Measurements from ENCODE around the gene HCFC1.
A peak's percentile ranks its signal among the peaks of the same experiment; 100 is the strongest.

The HCFC1 gene

GRCh38 chrX:153924149-153924861 lies 47.3 kb downstream of the HCFC1 start:
- Histone ChIP-seq H3K4me3 (ENCODE audit: low read length) (peak overlapping the region; percentile 98), H3K27me3 (ENCODE audit: control insufficient read depth, low read length) (no peaks in the 10 kb centered on the region), H3F3A (ENCODE audit: control insufficient read depth, insufficient read depth) (peaks cover 9% of the 10 kb centered on the region; the same call in 1 of the 2 replicates), H3K9me3 (ENCODE audit: control insufficient read depth, insufficient read depth, low read length) (no peaks in the 10 kb centered on the region), H3K4me2 (ENCODE audit: low read length) (peak overlapping the region; percentile 98), H3K4me1 (ENCODE audit: control insufficient read depth, low read length) (peaks cover 42% of the 10 kb centered on the region), H3K9me2 (replicated peaks; ENCODE audit: control insufficient read depth, low read length) (no peaks in the 10 kb centered on the region), H3K36me3 (ENCODE audit: control insufficient read depth, low read length) (peaks cover 37% of the 10 kb centered on the region), H4K20me1 (ENCODE audit: control insufficient read depth, insufficient read depth, low read depth, low read length) (no peaks in the 10 kb centered on the region), H3K27ac (ENCODE audit: low read depth, low read length) (peak overlapping the region; percentile 100), H3K79me2 (ENCODE audit: control insufficient read depth, low read length) (peaks cover 40% of the 10 kb centered on the region)
- TF ChIP-seq, protein P1, sequence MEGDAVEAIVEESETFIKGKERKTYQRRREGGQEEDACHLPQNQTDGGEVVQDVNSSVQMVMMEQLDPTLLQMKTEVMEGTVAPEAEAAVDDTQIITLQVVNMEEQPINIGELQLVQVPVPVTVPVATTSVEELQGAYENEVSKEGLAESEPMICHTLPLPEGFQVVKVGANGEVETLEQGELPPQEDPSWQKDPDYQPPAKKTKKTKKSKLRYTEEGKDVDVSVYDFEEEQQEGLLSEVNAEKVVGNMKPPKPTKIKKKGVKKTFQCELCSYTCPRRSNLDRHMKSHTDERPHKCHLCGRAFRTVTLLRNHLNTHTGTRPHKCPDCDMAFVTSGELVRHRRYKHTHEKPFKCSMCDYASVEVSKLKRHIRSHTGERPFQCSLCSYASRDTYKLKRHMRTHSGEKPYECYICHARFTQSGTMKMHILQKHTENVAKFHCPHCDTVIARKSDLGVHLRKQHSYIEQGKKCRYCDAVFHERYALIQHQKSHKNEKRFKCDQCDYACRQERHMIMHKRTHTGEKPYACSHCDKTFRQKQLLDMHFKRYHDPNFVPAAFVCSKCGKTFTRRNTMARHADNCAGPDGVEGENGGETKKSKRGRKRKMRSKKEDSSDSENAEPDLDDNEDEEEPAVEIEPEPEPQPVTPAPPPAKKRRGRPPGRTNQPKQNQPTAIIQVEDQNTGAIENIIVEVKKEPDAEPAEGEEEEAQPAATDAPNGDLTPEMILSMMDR (IDR thresholded peaks at IDR 0.05; ENCODE audit: low read depth, low read length, poor library complexity, severe bottlenecking): no peak
- TF ChIP-seq EZH2phosphoT487 (IDR thresholded peaks at IDR 0.05; ENCODE audit: borderline replicate concordance, low read length): no peak

GRCh38 chrX:153922932-153923857 lies 48.4 kb downstream of the HCFC1 start:
- H3K9me2 ChIP-seq (replicated peaks; ENCODE audit: control insufficient read depth, low read length): no peaks in the 10 kb centered on the region
- no peaks in the 10 kb centered on the region for H4K20me1 ChIP-seq (ENCODE audit: control insufficient read depth, insufficient read depth, low read depth, low read length)
- no peaks in the 10 kb centered on the region for H3K9me3 ChIP-seq (ENCODE audit: control insufficient read depth, insufficient read depth, low read length)
- H3K36me3 ChIP-seq (ENCODE audit: control insufficient read depth, low read length): peaks cover 44% of the 10 kb centered on the region
- H3K4me3 ChIP-seq (ENCODE audit: low read length): no peak overlapping the region
- H3K79me2 ChIP-seq (ENCODE audit: control insufficient read depth, low read length): peaks cover 40% of the 10 kb centered on the region
- H3K27me3 ChIP-seq (ENCODE audit: control insufficient read depth, low read length): no peaks in the 10 kb centered on the region
- H3K27ac ChIP-seq (ENCODE audit: low read depth, low read length): no peak overlapping the region
- peak overlapping the region; percentile 26; the same call in 1 of the 2 replicates for H3K4me2 ChIP-seq (ENCODE audit: low read length)
- TF ChIP-seq, protein P1 (IDR thresholded peaks at IDR 0.05; ENCODE audit: low read depth, low read length, poor library complexity, severe bottlenecking): peak; percentile 15
- TF ChIP-seq EZH2phosphoT487 (IDR thresholded peaks at IDR 0.05; ENCODE audit: borderline replicate concordance, low read length): no peak
- H3F3A ChIP-seq (ENCODE audit: control insufficient read depth, insufficient read depth): peaks cover 7% of the 10 kb centered on the region; the same call in 1 of the 2 replicates
- H3K4me1 ChIP-seq (ENCODE audit: control insufficient read depth, low read length): peaks cover 36% of the 10 kb centered on the region

DNA sequence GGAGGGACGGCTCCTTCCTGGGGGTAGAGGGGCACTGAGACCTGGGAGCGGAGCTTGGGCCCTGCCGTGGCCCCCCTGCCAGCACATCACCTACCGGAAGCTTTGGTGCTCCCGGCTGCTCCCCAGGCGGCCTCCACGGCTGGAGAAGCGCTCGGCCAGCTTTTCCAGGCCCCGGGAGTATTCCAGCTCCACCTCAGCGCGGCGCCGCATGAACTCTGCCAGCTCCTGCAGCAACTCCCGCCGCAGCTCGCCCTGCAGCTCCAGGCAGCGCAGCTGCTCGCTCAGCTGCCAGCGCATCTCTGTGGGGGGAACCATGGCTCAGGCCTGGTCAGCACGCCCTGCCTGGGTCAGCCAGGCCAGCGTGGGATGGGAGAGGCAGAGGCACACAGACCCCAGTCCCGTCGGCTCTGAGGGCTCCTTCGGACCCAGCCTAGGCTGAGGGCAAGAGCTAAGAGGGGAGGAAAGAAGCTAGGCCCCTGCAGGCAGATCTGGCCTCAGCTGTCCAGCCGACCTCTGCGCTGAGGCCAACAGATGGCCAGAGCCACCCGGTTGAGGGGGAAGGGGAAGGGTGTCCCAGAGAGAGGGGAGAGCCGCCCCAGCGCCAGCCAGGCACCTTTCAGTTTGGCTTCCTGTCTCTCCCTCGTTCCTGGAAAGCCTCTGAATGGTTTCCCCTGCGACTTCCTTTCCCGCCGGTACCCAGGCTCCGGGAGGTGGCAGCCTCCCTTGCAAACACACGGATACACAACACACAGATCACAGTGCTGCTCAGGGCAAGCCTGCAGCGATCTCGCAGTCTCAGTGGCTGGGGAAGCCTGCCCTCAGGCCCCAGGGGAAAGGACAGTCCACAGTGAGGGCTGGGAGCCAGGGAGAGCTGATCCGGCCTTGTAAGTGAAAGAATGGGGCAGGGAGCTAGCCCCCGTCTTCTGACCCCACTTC lies 49.8 kb downstream of the HCFC1 start:
- Histone ChIP-seq H3K36me3 (ENCODE audit: control insufficient read depth, low read length) (peaks cover 45% of the 10 kb centered on the region), H3K9me3 (ENCODE audit: control insufficient read depth, insufficient read depth, low read length) (no peaks in the 10 kb centered on the region), H3K4me2 (ENCODE audit: low read length) (no peak overlapping the region), H3K4me3 (ENCODE audit: low read length) (no peak overlapping the region), H3K27ac (ENCODE audit: low read depth, low read length) (no peak overlapping the region), H3F3A (ENCODE audit: control insufficient read depth, insufficient read depth) (no peaks in the 10 kb centered on the region; the same call in 1 of the 2 replicates), H4K20me1 (ENCODE audit: control insufficient read depth, insufficient read depth, low read depth, low read length) (no peaks in the 10 kb centered on the region), H3K27me3 (ENCODE audit: control insufficient read depth, low read length) (no peaks in the 10 kb centered on the region), H3K79me2 (ENCODE audit: control insufficient read depth, low read length) (peaks cover 40% of the 10 kb centered on the region), H3K9me2 (replicated peaks; ENCODE audit: control insufficient read depth, low read length) (no peaks in the 10 kb centered on the region), H3K4me1 (ENCODE audit: control insufficient read depth, low read length) (peaks cover 28% of the 10 kb centered on the region)
- TF ChIP-seq EZH2phosphoT487 (IDR thresholded peaks at IDR 0.05; ENCODE audit: borderline replicate concordance, low read length): no peak
- TF ChIP-seq, protein P1 (IDR thresholded peaks at IDR 0.05; ENCODE audit: low read depth, low read length, poor library complexity, severe bottlenecking): no peak
